Right renal cortex interstitium (tissue), 3 donors: Measurements from ENCODE around the gene SLC18A3. TPM values are rescaled to one million over a fixed set of nuclear protein-coding genes. Genes with fewer than 3 reads are reported as not detected.

Source experiments
- DNase-seq, 3 donors: peaks; one replicate each; pipeline ENCODE4 v3.0.0-alpha.2; 2013; ENCODE audit warnings: low read depth in 3 of 3, low spot score in 2 of 3
- polyA plus RNA-seq, 3 donors: library from polyadenylated mRNA; unstranded; fragments of 120-200 nt; gene quantifications; one replicate each; pipeline ENCODE4 v1.2.1, GENCODE V29; 2013; ENCODE audit not compliant: insufficient read length in 3 of 3

Gene SLC18A3
- polyA plus RNA-seq, 3 donors = not detected

- DNase-seq = no peak
Observed at GRCh38 chr10:49610458-49611165, 502 bp downstream of the SLC18A3 start.

GRCh38 chr10:49611166-49611815, 1.2 kb downstream of the SLC18A3 start:
- no peak for DNase-seq

GRCh38 chr10:49611816-49612512, 1.9 kb downstream of the SLC18A3 start:
- no peak for DNase-seq

GRCh38 chr10:49612513-49613164, 2.5 kb downstream of the SLC18A3 start:
- DNase-seq = no peak

GRCh38 chr10:49613165-49613881, 3.2 kb downstream of the SLC18A3 start:
- no peak for DNase-seq

GRCh38 chr10:49613882-49614241, 3.8 kb downstream of the SLC18A3 start, which contains the start of gene CHAT:
Gene CHAT, plus strand, starts transcription at chr10:49614037. Its CDS starts 153 bp downstream, at chr10:49614190.
- no peak for DNase-seq

- DNase-seq = no peak
Observed at GRCh38 chr10:49614242-49615198, 4.4 kb downstream of the SLC18A3 start.

- DNase-seq = no peak
Observed at GRCh38 chr10:49615213-49615612, 5.1 kb downstream of the SLC18A3 start.

- DNase-seq = no peak
Observed at GRCh38 chr10:49615721-49616120, 5.6 kb downstream of the SLC18A3 start.

- DNase-seq = no peak
Observed at GRCh38 chr10:49616421-49617101, 6.5 kb downstream of the SLC18A3 start.

- DNase-seq = no peak
Observed at GRCh38 chr10:49617121-49618020, 7.3 kb downstream of the SLC18A3 start.

GRCh38 chr10:49618821-49619220, 8.7 kb downstream of the SLC18A3 start:
- DNase-seq = no peak

GRCh38 chr10:49619613-49620012, 9.5 kb downstream of the SLC18A3 start:
- DNase-seq = no peak

GRCh38 chr10:49620286-49620810, 10.2 kb downstream of the SLC18A3 start:
- no peak for DNase-seq

GRCh38 chr10:49620841-49621378, 10.8 kb downstream of the SLC18A3 start:
- no peak for DNase-seq

- DNase-seq = no peak
Observed at GRCh38 chr10:49621561-49621960, 11.5 kb downstream of the SLC18A3 start.
